GM12874 (cell line): Measurements from ENCODE around the gene CAMKMT.

Experiments
- CTCF ChIP-seq: IDR thresholded peaks from 2 replicates; pipeline ENCODE4 v1.5.1; 2011; ENCODE audit warnings: low read depth, mild to moderate bottlenecking, control low read depth, low read length, moderate library complexity; ENCODE audit not compliant: insufficient read depth

The CAMKMT gene

GRCh38 chr2:44822174-44822573 lies 460.4 kb downstream of the CAMKMT start:
- TF ChIP-seq CTCF: no peak
